H9 (cell line): ENCODE results near the gene HEATR1. TPM values are rescaled to one million over a fixed set of nuclear protein-coding genes. Genes with fewer than 3 reads are reported as not detected.

Experiments
- DNase-seq: peaks from one replicate; pipeline ENCODE4 v3.0.0-alpha.2; 2017
- H2AFZ ChIP-seq: one replicate; pipeline ENCODE4 v1.6.1; 2013; ENCODE audit warnings: mild to moderate bottlenecking, low read length, control low read depth, moderate library complexity
- H2AK5ac ChIP-seq: 2 replicates; pipeline ENCODE4 v1.6.1; 2013; ENCODE audit warnings: low read length, control low read depth, mixed read lengths; ENCODE audit not compliant: insufficient read length
- H2BK120ac ChIP-seq: one replicate; pipeline ENCODE4 v1.6.1; 2013; ENCODE audit warnings: low read depth, mild to moderate bottlenecking, low read length, control low read depth, inconsistent platforms; ENCODE audit not compliant: poor library complexity, severe bottlenecking
- H2BK12ac ChIP-seq: 2 replicates; pipeline ENCODE4 v1.6.1; 2013; ENCODE audit warnings: low read length, control low read depth, mixed read lengths, low read depth; ENCODE audit not compliant: insufficient read length
- H2BK15ac ChIP-seq: 2 replicates; pipeline ENCODE4 v1.6.1; 2013; ENCODE audit warnings: low read depth, low read length, control low read depth
- H2BK20ac ChIP-seq: one replicate; pipeline ENCODE4 v1.6.1; 2013; ENCODE audit warnings: low read depth, mild to moderate bottlenecking, low read length, control low read depth, inconsistent platforms; ENCODE audit not compliant: poor library complexity, severe bottlenecking
- H2BK5ac ChIP-seq: 2 replicates; pipeline ENCODE4 v1.6.1; 2013; ENCODE audit warnings: low read length, control low read depth, mixed read lengths; ENCODE audit not compliant: insufficient read length
- H3K14ac ChIP-seq: 2 replicates; pipeline ENCODE4 v1.6.1; 2013; ENCODE audit warnings: low read length, control low read depth; ENCODE audit not compliant: insufficient read depth
- H3K18ac ChIP-seq: 2 replicates; pipeline ENCODE4 v1.6.1; 2013; ENCODE audit warnings: low read depth, mild to moderate bottlenecking, mixed read lengths, low read length, control low read depth; ENCODE audit not compliant: insufficient read length
- H3K23ac ChIP-seq: 2 replicates; pipeline ENCODE4 v1.6.1; 2013; ENCODE audit warnings: low read length, control low read depth, mixed read lengths, low read depth; ENCODE audit not compliant: insufficient read length
- H3K23me2 ChIP-seq: 2 replicates; pipeline ENCODE4 v1.6.1; 2013; ENCODE audit warnings: low read depth, mild to moderate bottlenecking, mixed read lengths, low read length, control low read depth; ENCODE audit not compliant: insufficient read length, poor library complexity, severe bottlenecking
- H3K27ac ChIP-seq: 2 replicates; pipeline ENCODE4 v1.5.1; 2013; ENCODE audit warnings: low read length, control low read depth, mixed read lengths, low read depth; ENCODE audit not compliant: insufficient read length
- H3K27me3 ChIP-seq: 2 replicates; pipeline ENCODE4 v1.6.1; 2013; ENCODE audit warnings: low read length, control low read depth, inconsistent platforms; ENCODE audit not compliant: insufficient read depth
- H3K4ac ChIP-seq: 2 replicates; pipeline ENCODE4 v1.6.1; 2013; ENCODE audit warnings: low read depth, mild to moderate bottlenecking, control low read depth, inconsistent platforms, low read length, moderate library complexity
- H3K4me1 ChIP-seq: 2 replicates; pipeline ENCODE4 v1.6.1; 2013; ENCODE audit warnings: low read length, control low read depth, inconsistent platforms; ENCODE audit not compliant: insufficient read depth
- H3K4me2 ChIP-seq: 2 replicates; pipeline ENCODE4 v1.6.1; 2013; ENCODE audit warnings: low read length, control low read depth, mixed read lengths; ENCODE audit not compliant: insufficient read length, insufficient read depth
- H3K56ac ChIP-seq: 2 replicates; pipeline ENCODE4 v1.6.1; 2013; ENCODE audit warnings: low read depth, mild to moderate bottlenecking, mixed read lengths, low read length, control low read depth; ENCODE audit not compliant: insufficient read length
- H3K79me1 ChIP-seq: 2 replicates; pipeline ENCODE4 v1.6.1; 2013; ENCODE audit warnings: low read depth, mild to moderate bottlenecking, moderate library complexity, low read length, control low read depth, inconsistent platforms; ENCODE audit not compliant: insufficient read depth, poor library complexity, severe bottlenecking
- H3K79me2 ChIP-seq: 2 replicates; pipeline ENCODE4 v1.6.1; 2013; ENCODE audit warnings: low read length, control low read depth, inconsistent platforms; ENCODE audit not compliant: insufficient read depth
- H3K9ac ChIP-seq: 2 replicates; pipeline ENCODE4 v1.6.1; 2013; ENCODE audit warnings: low read length, control low read depth, mixed read lengths; ENCODE audit not compliant: insufficient read length; ENCODE audit errors: extremely low read depth
- H3K9me3 ChIP-seq: one replicate; pipeline ENCODE4 v1.6.1; 2013; ENCODE audit warnings: low read depth, low read length, inconsistent platforms; ENCODE audit not compliant: control insufficient read depth
- H3T11ph ChIP-seq: one replicate; pipeline ENCODE4 v1.6.1; 2013; ENCODE audit warnings: mild to moderate bottlenecking, low read length, control low read depth, inconsistent platforms
- H4K20me1 ChIP-seq: one replicate; pipeline ENCODE4 v1.6.1; 2013; ENCODE audit not compliant: control insufficient read depth, insufficient read length, insufficient read depth
- H4K5ac ChIP-seq: 2 replicates; pipeline ENCODE4 v1.6.1; 2013; ENCODE audit warnings: low read depth, mild to moderate bottlenecking, mixed read lengths, low read length, control low read depth; ENCODE audit not compliant: insufficient read length
- H4K8ac ChIP-seq: replicated peaks from 2 replicates; pipeline ENCODE4 v1.6.1; 2013; ENCODE audit warnings: low read length, control low read depth, mixed read lengths, low read depth; ENCODE audit not compliant: insufficient read length
- H4K91ac ChIP-seq: 2 replicates; pipeline ENCODE4 v1.6.1; 2013; ENCODE audit warnings: low read depth, mild to moderate bottlenecking, moderate library complexity, mixed read lengths, low read length, control low read depth; ENCODE audit not compliant: insufficient read length
- H3K27ac Mint-ChIP-seq, 3 experiments: 2 replicates in 2 of 3; 3 replicates in 1 of 3; pipeline ENCODE4 v1.8.0; 2020 to 2021; ENCODE audit warnings: mixed read lengths in 3 of 3, mild to moderate bottlenecking in 1 of 3, moderate library complexity in 1 of 3
- H3K27me3 Mint-ChIP-seq: 2 replicates; pipeline ENCODE4 v1.8.0; 2021; ENCODE audit warnings: low read depth, mild to moderate bottlenecking, moderate library complexity, mixed read lengths
- H3K36me3 Mint-ChIP-seq, 3 experiments: 2 replicates in 2 of 3; 3 replicates in 1 of 3; pipeline ENCODE4 v1.8.0; 2020 to 2021; ENCODE audit warnings: low read depth in 3 of 3, mixed read lengths in 3 of 3; ENCODE audit not compliant: insufficient read depth in 1 of 3
- H3K4me1 Mint-ChIP-seq, 2 experiments: 2 replicates each; pipeline ENCODE4 v1.8.0; 2020; ENCODE audit warnings: mixed read lengths in 2 of 2
- H3K4me3 Mint-ChIP-seq, 2 experiments: 2 replicates in 1 of 2; 3 replicates in 1 of 2; pipeline ENCODE4 v1.8.0; 2020 to 2021; ENCODE audit warnings: mild to moderate bottlenecking in 2 of 2, mixed read lengths in 2 of 2, moderate library complexity in 1 of 2
- H3K9me3 Mint-ChIP-seq, 2 experiments: 2 replicates in 1 of 2; 3 replicates in 1 of 2; pipeline ENCODE4 v1.8.0; 2020; ENCODE audit warnings: mild to moderate bottlenecking in 2 of 2, mixed read lengths in 2 of 2, moderate library complexity in 1 of 2
- CTCF ChIP-seq: fragments of 200-600 bp; sonication (generic); conservative IDR thresholded peaks from 3 replicates; pipeline ENCODE4 v1.8.0; 2021; ENCODE audit warnings: antibody characterized with exemption, mild to moderate bottlenecking
- WGBS: extraction: QIAGEN DNeasy Blood & Tissue Kit; methylation state at CpG from one replicate; pipeline ENCODE4 v1.1.7; 2013; ENCODE audit warnings: missing lambda C conversion rate, low lambda C conversion rate, mixed read lengths; ENCODE audit not compliant: insufficient read length; ENCODE audit errors: extremely low coverage; 5-methylcytosine and 5-hydroxymethylcytosine counted together
- total RNA-seq: library from RNA; stranded (reverse); gene quantifications from 2 replicates; pipeline ENCODE4 v1.2.1, GENCODE V29; 2021

Gene HEATR1
- total RNA-seq, 1 experiment from 2014 or later: 88.2 TPM

- no peaks in the 10 kb centered on the region for H3K9me3 ChIP-seq
- H3K14ac ChIP-seq: no peak overlapping the region
- H3K79me2 ChIP-seq: no peaks in the 10 kb centered on the region
- no peak overlapping the region for H3K27ac ChIP-seq
- Mint-ChIP-seq H3K36me3 (peaks cover 45 to 91% (median 80%) of the 10 kb centered on the region in 3 experiments), H3K27ac (no peak overlapping the region), H3K27me3 (no peaks in the 10 kb centered on the region), H3K4me3 (no peak overlapping the region), H3K4me1 (no peaks in the 10 kb centered on the region), H3K9me3 (no peaks in the 10 kb centered on the region)
- H2BK12ac ChIP-seq: no peak overlapping the region
- DNase-seq: no peak
- no peak overlapping the region for H3T11ph ChIP-seq
- no peak overlapping the region for H2AFZ ChIP-seq
- no peaks in the 10 kb centered on the region for H3K27me3 ChIP-seq
- H2BK120ac ChIP-seq: no peak overlapping the region
- H3K56ac ChIP-seq: no peak overlapping the region
- no peaks in the 10 kb centered on the region for H3K4me1 ChIP-seq
- H2BK15ac ChIP-seq: no peak overlapping the region
- no peak overlapping the region for H4K5ac ChIP-seq
- H2AK5ac ChIP-seq: no peak overlapping the region
- H3K9ac ChIP-seq: no peak overlapping the region
- H3K4me2 ChIP-seq: no peak overlapping the region
- H3K23ac ChIP-seq: no peak overlapping the region
- H4K91ac ChIP-seq: no peak overlapping the region
- WGBS: no CpG with 5 or more reads among the region's 5 CpGs
- no peak overlapping the region for H3K4ac ChIP-seq
- H4K8ac ChIP-seq: no peak overlapping the region
- H2BK5ac ChIP-seq: no peak overlapping the region
- no peak overlapping the region for H2BK20ac ChIP-seq
- H3K23me2 ChIP-seq: no peaks in the 10 kb centered on the region
- no peaks in the 10 kb centered on the region for H3K79me1 ChIP-seq
- no peak overlapping the region for H3K18ac ChIP-seq
- H4K20me1 ChIP-seq: no peaks in the 10 kb centered on the region
- no peak for TF ChIP-seq CTCF
Observed at GRCh38 chr1:236565530-236565929, 38.8 kb downstream of the HEATR1 start.
